RWPE1 (cell line): ENCODE measurements around the gene MIA3.

Experiments used
- CTCF ChIA-PET: fragments of 350-600 bp; sonication (Branson Sonifier 250); formaldehyde crosslinking; extraction: SDS; loops from one replicate; lab custom pipeline; 2021; lab: Yijun Ruan, JAX
- POLR2A ChIA-PET: fragments of 400-600 bp; formaldehyde crosslinking; extraction: SDS; loops from one replicate; lab custom pipeline; 2020; ENCODE audit warnings: antibody characterized with exemption; ENCODE audit not compliant: low non-redundant PET; lab: Yijun Ruan, JAX
- DNase-seq: peaks from one replicate; pipeline ENCODE4 v3.0.0; 2012; ENCODE audit warnings: low spot score
- H3K27ac ChIP-seq: fragments of 450-650 bp; 2 replicates; pipeline ENCODE4 v1.5.1; 2017
- TF ChIP-seq, protein P1 (sequence below): fragments of 450-650 bp; conservative IDR thresholded peaks from 2 replicates; pipeline ENCODE4 v1.5.1; 2017; ENCODE audit warnings: low read depth, mild to moderate bottlenecking

The MIA3 gene

DNA sequence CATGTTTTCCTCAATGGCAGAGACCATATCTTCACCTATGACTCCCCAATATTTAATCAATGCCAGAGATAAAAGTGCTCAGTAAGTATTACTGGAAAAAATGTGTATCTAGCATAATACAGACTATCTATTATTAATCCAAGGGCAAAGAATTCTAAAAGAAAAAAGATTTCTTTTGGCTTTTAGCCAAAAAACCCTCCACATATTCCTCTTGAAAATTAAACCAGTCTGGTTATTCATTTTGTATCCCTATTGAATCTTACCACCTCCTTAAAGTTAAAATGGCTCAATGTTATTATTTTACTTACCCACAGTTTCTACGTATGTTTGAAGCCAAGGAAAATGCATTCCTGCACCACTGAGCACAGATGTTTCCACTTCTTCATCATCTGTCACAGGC is 29.8 kb upstream of the MIA3 start:
- no peak for DNase-seq
- ChIA-PET POLR2A (no interaction called here), CTCF (no interaction called here)
- TF ChIP-seq, protein P1, sequence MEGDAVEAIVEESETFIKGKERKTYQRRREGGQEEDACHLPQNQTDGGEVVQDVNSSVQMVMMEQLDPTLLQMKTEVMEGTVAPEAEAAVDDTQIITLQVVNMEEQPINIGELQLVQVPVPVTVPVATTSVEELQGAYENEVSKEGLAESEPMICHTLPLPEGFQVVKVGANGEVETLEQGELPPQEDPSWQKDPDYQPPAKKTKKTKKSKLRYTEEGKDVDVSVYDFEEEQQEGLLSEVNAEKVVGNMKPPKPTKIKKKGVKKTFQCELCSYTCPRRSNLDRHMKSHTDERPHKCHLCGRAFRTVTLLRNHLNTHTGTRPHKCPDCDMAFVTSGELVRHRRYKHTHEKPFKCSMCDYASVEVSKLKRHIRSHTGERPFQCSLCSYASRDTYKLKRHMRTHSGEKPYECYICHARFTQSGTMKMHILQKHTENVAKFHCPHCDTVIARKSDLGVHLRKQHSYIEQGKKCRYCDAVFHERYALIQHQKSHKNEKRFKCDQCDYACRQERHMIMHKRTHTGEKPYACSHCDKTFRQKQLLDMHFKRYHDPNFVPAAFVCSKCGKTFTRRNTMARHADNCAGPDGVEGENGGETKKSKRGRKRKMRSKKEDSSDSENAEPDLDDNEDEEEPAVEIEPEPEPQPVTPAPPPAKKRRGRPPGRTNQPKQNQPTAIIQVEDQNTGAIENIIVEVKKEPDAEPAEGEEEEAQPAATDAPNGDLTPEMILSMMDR, result no peak
- no peak overlapping the region for H3K27ac ChIP-seq

DNA sequence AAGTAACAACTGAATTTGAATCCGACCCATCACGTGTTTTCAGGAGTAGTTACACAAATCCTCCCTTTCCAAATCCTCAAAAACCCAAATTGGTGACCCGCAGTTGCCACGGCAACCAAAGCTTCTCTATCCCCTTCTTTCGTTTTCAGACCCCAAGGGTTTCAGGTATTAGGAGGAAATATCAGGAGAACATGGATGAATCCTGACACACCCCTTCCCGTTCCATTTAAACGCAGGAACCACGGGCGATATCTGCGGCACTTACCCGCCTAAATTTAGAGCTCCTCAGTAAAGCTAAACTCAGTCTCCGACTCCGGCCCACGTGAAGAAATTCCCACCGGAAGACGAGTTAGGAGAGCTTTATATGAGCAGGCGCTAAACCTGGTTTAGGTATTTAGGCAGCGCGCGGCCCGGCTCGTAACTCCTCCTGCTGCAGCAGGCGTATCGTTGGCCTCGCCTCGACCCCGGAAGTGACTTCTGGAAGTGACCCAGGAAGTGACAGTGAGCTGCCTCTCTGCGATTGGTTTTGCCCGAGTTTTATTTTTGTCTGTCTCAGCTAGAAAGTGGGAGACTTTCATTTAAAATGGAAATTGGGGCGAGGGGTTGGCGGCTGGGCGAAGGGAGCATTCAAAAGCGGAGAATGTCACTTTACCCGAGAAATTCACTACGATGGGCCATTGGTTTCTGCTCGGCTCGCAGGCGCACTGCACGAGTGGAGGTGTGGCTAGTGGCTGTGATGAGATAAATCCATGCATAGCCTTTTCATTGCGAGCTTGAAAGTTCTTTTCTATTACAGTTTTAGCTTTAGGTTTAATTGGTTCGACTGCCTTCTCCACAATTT is 28.2 kb upstream of the MIA3 start, which contains the start of gene TAF1A:
Gene TAF1A, minus strand, starts transcription at position 472 of the 841 bp plus-strand sequence.
- H3K27ac ChIP-seq, result peak within 1 kb of the TSS; percentile 77
- TF ChIP-seq, protein P1, result no peak
- peak; percentile 86 for DNase-seq
- POLR2A ChIA-PET, result no interaction called here
- CTCF ChIA-PET, result interaction anchor here (0.6 to 1.1 kb wide), 3 partner anchors 9 to 1255 kb away, joined by 3 to 5 read pairs (median 4); no protein-coding TSS in a partner anchor

DNA sequence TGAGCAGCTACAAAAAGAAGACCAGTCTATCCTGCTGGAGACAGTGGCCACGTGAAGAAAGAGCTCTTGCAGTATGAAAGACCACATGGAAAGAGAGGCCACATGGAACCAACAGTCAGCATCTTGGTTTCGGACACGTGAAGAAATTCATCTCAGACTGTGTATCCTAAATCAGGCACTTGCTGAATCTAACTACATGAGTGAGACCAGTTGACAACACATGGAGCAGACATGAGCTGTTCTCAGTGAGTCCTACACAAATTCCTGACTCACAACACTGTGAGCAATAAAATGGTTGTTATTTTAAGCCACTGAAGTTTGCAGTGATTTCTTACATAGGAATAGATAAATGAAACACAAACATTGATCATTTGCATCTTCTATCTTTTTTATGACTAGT is 25.7 kb upstream of the MIA3 start:
- POLR2A ChIA-PET, result no interaction called here
- DNase-seq, result no peak
- CTCF ChIA-PET, result interaction anchor here (0.6 kb wide), 1 partner anchor 1499 kb away, joined by 3 read pairs; no protein-coding TSS in a partner anchor

DNA sequence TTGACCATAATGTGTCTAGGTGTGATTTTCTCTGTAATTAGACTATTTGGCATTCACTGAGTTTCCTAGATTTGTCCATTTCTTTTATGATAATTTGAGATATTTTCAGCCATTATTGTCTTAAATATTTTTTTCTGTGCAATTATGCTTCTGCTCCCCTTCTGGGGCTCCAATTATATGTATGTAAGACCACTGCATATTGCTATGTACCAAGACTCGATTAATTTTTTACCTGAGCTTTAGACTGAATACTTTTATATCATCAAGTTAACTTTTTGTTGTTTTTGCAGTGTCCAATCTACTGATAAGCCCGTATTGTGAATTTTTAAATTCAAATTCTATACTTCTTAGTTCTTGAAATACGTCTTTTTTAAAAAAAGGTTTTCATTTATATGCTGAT is 23.1 kb upstream of the MIA3 start:
- no peak overlapping the region for H3K27ac ChIP-seq
- DNase-seq, result no peak
- ChIA-PET POLR2A (no interaction called here), CTCF (no interaction called here)
- TF ChIP-seq, protein P1, result no peak

More for the DNA sequence above, 25.7 kb upstream of the MIA3 start:
- H3K27ac ChIP-seq, result no peak overlapping the region
- TF ChIP-seq, protein P1, result no peak

DNA sequence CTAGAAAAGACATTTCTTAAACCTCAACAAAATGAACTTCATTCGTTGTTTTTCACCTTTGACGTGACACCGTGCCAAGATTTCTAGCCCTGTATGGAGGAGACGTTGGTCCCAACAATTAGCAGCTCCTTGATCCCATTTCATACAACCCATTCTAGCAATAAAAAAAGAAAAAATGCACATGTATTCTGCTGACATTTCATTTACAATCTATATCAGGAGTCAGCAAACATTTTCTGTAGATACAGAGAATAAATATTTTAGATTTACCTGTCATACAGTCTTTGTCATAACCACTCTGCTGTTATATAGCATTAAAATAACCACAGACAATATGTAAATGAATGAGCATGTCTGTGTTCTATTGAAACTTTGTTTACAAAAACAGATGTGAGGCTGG is 21.2 kb upstream of the MIA3 start:
- TF ChIP-seq, protein P1, result no peak
- POLR2A ChIA-PET, result no interaction called here
- DNase-seq, result no peak
- no peak overlapping the region for H3K27ac ChIP-seq
- CTCF ChIA-PET, result no interaction called here

DNA sequence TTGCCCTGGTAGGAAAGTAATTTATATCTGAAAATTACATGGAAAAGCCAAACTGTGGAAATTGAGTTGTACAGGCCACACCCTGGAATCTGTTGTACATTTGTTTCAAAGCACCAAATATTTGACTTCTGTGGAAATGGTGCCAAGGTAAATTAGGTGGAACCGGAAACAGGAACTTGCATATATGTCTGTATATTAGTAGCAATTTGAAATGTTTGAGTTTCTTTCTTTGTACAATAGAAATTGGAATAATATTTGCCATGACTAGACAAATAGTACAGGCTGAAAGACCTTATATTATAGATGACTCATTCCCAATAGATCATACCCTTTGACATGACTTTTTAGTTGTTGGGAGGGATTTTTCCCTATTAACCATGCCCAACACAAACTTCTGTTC is 17.6 kb upstream of the MIA3 start:
- POLR2A ChIA-PET, result no interaction called here
- TF ChIP-seq, protein P1, result no peak

More for the DNA sequence above, 17.6 kb upstream of the MIA3 start:
- no peak overlapping the region for H3K27ac ChIP-seq
- CTCF ChIA-PET, result no interaction called here
- no peak for DNase-seq
